Medulla oblongata (tissue), 1 donor: Measurements from ENCODE around the gene HIC1.
A peak's percentile ranks its signal among the peaks of the same experiment; 100 is the strongest.

Experiments
- DNase-seq: peaks from one replicate; pipeline ENCODE4 v3.0.0-alpha.2; 2015; ENCODE audit errors: extremely low spot score

Gene HIC1

GRCh38 chr17:2043785-2044184, 11.1 kb upstream of the HIC1 start:
- no peak for DNase-seq

DNA sequence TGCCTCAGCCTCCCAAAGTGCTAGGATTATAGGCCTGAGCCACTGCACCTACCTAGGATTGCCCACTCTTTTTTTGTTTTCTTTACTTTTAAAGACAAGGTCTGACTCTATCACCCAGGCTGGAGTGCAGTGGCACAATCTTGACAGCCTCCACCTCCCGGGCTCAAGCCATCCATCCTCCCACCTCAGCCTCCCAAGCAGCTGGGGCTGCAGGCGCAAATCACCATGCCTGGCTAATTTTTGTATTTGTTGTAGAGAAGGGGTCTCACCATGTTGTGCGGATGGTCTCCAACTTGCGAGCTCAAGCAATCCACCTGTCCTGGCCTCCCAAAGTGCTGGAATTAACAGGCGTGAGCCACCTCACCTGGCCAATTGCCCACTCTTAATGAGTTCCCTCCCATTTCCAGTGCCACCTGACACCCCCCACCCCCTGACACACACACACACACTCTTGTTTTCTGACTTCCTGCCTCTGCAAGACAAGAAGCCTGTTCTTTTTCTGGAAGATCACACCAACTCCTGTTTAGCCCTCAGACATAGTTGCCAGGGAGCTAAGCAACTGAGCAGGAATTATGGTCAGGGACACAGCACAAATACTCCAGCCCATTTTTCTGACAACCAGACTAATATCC, 10.5 kb upstream of the HIC1 start:
- DNase-seq: no peak

DNA sequence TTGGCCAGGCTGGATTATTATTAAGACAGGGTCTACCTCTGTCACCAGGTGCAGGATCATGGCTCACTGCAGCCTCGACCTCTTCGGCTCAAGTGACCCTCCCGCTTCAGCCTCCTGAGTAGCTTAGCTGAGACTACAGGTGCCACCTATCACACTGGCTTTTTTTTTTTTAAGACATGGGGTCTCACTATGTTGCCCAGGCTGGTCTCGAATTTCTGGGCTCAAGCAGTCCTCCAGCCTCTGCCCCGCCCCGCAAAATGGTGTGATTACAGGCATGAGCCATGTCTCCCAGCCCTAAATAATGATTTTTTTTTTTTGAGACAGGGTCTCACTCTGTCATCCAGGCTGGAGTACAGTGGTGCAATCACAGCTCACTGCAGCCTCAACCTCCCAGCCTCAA, 7.3 kb upstream of the HIC1 start:
- no peak for DNase-seq

GRCh38 chr17:2048805-2049204, 6.1 kb upstream of the HIC1 start:
- no peak for DNase-seq

- peak; percentile 52 for DNase-seq
Measured at GRCh38 chr17:2049333-2050299, 5.3 kb upstream of the HIC1 start.

GRCh38 chr17:2050300-2051060, 4.4 kb upstream of the HIC1 start:
- DNase-seq: peak; percentile 69

GRCh38 chr17:2051061-2051932, 3.6 kb upstream of the HIC1 start:
- no peak for DNase-seq

GRCh38 chr17:2051933-2052559, 2.9 kb upstream of the HIC1 start:
- DNase-seq: no peak

DNA sequence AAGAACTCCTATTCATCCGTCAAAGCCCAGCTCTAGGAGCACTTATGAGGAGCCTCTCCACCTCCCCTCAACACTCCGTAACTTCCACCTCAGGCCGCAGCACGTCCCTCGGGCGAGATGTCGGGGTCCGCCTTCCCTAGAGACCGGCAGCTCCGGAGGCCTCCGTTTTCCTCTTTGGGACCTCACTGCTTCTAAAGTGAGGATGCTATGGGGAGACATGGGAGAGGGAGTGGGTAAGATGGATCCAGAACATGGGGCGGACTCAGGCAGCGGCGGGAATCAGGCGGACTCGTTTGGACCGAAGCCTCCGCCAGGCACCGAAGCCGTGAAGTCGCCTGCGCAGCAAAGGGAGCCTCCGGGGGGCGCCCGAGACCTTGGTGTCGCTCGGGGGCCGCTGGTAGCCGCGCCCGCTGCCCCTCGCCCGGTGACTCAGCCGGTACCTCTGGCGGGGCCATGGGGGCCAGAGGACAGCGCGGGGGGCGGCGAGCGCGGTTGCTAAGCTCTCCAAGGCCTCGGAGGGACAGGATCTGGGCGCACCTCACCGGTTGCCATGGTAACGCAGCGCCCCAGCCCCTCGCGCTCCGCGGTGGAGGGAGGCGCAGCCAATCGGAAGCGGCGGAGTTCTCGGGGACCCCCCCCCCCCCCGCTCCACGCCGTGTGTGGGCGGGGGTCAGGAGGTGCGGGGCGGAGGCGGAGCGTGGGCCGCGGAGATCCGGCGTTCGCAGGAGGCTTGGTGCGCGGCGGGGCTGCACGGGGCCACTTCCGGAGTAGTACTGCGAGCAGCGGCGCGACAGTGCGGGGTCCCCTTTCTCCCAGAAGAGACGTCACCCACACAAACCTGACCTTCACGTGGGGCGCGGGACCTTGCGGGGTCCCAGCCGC, 1.3 kb upstream of the HIC1 start:
- DNase-seq: peak; percentile 70

DNA sequence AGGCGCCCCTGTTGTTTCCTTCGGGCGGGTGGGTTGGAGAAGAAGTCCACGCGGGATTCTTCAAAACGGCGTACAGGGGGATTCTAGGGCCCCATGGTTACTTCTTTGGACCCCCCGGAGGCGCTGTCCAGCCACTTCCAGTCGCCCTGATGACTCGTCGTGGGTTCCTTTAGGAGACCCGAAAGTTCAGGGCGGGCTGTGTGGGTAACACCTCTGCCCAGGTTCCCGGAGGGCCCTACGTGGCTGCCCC, 716 bp upstream of the HIC1 start:
- DNase-seq: no peak

GRCh38 chr17:2055292-2056205, 646 bp downstream of the HIC1 start:
- DNase-seq: no peak

DNA sequence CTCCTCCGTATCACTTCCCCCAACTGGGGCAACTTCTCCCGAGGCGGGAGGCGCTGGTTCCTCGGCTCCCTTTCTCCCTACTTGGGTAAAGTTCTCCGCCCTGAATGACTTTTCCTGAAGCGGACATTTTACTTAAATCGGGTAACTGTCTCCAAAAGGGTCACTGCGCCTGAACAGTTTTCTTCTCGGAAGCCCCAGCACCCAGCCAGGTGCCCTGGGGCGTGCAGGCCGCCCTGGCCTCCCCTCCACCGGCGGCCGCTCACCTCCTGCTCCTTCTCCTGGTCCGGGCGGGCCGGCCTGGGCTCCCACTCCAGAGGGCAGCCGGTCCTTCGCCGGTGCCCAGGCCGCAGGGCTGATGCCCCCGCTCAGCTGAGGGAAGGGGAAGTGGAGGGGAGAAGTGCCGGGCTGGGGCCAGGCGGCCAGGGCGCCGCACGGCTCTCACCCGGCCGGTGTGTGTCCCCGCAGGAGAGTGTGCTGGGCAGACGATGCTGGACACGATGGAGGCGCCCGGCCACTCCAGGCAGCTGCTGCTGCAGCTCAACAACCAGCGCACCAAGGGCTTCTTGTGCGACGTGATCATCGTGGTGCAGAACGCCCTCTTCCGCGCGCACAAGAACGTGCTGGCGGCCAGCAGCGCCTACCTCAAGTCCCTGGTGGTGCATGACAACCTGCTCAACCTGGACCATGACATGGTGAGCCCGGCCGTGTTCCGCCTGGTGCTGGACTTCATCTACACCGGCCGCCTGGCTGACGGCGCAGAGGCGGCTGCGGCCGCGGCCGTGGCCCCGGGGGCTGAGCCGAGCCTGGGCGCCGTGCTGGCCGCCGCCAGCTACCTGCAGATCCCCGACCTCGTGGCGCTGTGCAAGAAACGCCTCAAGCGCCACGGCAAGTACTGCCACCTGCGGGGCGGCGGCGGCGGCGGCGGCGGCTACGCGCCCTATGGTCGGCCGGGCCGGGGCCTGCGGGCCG, 1.6 kb downstream of the HIC1 start:
- no peak for DNase-seq

GRCh38 chr17:2057175-2057759, 2.4 kb downstream of the HIC1 start:
- no peak for DNase-seq

- no peak for DNase-seq
Measured at GRCh38 chr17:2057760-2058585, 3.1 kb downstream of the HIC1 start.

DNA sequence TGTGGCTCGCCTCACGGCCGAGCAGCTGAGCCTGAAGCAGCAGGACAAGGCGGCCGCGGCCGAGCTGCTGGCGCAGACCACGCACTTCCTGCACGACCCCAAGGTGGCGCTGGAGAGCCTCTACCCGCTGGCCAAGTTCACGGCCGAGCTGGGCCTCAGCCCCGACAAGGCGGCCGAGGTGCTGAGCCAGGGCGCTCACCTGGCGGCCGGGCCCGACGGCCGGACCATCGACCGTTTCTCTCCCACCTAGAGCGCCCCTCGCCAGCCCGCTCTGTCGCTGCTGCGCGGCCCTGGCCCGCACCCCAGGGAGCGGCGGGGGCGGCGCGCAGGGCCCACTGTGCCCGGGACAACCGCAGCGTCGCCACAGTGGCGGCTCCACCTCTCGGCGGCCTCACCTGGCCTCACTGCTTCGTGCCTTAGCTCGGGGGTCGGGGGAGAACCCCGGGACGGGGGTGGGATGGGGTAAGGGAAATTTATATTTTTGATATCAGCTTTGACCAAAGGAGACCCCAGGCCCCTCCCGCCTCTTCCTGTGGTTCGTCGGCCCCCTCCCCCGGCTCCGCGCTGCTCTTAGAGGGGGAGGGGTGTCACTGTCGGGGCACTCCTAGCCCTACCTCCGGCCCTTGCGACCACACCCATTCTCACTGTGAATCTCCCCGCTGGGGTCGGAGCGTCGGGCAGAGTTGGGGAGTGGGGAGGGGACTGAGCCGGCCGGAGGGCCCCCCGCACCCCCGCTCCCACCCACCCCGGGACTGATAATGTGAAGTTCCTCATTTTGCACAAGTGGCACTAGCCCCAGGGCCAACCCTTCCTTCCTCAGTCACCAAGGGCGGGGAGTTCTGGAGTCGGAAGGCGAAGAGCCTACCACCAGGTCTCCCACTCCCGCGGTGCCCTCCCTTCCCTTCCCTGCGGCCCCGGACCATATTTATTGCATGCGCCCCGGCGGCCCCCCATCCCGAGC, 4.0 kb downstream of the HIC1 start:
- no peak for DNase-seq
